HG03103 (cell line): Measurements from ENCODE around the gene KCNC1.

Source experiments
- ATAC-seq: cut with Tn5 transposase; IDR thresholded peaks from one replicate; pipeline ENCODE4 v1.9.1; 2021; ENCODE audit warnings: low read depth; ENCODE audit not compliant: unreplicated experiment

KCNC1 gene

GRCh38 chr11:17734418-17734911 lies at the start of gene KCNC1:
Gene KCNC1, plus strand, starts transcription at chr11:17734781. Its CDS starts 1,222 bp downstream, at chr11:17736003.
- no peak for ATAC-seq

- no peak for ATAC-seq
Measured at GRCh38 chr11:17686231-17686980, 48.2 kb upstream of the KCNC1 start.

GRCh38 chr11:17687946-17688670 lies 46.5 kb upstream of the KCNC1 start:
- ATAC-seq: no peak

- no peak for ATAC-seq
Measured at GRCh38 chr11:17691550-17691949, 43.0 kb upstream of the KCNC1 start.

- ATAC-seq: no peak
Measured at GRCh38 chr11:17691976-17692375, 42.6 kb upstream of the KCNC1 start.

GRCh38 chr11:17692931-17693330 lies 41.6 kb upstream of the KCNC1 start:
- no peak for ATAC-seq

- no peak for ATAC-seq
Measured at GRCh38 chr11:17693531-17693930, 41.0 kb upstream of the KCNC1 start.

- ATAC-seq: no peak
Measured at GRCh38 chr11:17694494-17695110, 40.0 kb upstream of the KCNC1 start.

- ATAC-seq: no peak
Measured at GRCh38 chr11:17695454-17696441, 38.8 kb upstream of the KCNC1 start.

- ATAC-seq: no peak
Measured at GRCh38 chr11:17696741-17697140, 37.8 kb upstream of the KCNC1 start.

GRCh38 chr11:17697175-17697949 lies 37.2 kb upstream of the KCNC1 start:
- ATAC-seq: no peak

- no peak for ATAC-seq
Measured at GRCh38 chr11:17699147-17700114, 35.1 kb upstream of the KCNC1 start.

- no peak for ATAC-seq
Measured at GRCh38 chr11:17700991-17701390, 33.6 kb upstream of the KCNC1 start.

- no peak for ATAC-seq
Measured at GRCh38 chr11:17702876-17703275, 31.7 kb upstream of the KCNC1 start.

GRCh38 chr11:17703951-17704350 lies 30.6 kb upstream of the KCNC1 start:
- ATAC-seq: peak; percentile 63

- no peak for ATAC-seq
Measured at GRCh38 chr11:17707830-17708229, 26.8 kb upstream of the KCNC1 start.

GRCh38 chr11:17711836-17712235 lies 22.7 kb upstream of the KCNC1 start:
- ATAC-seq: no peak

- no peak for ATAC-seq
Measured at GRCh38 chr11:17713851-17714250, 20.7 kb upstream of the KCNC1 start.
